Kidney tubule cell (primary cell): Measurements from ENCODE around the gene ETS1.
A peak's percentile ranks its signal among the peaks of the same experiment; 100 is the strongest.

Experiments
- DNase-seq: peaks from one replicate; pipeline ENCODE4 v3.0.0-alpha.2; 2018; ENCODE audit warnings: low spot score

The ETS1 gene

GRCh38 chr11:128519338-128519737 is 68.0 kb downstream of the ETS1 start:
- peak; percentile 70 for DNase-seq

- no peak for DNase-seq
Measured at GRCh38 chr11:128518493-128519207, 68.7 kb downstream of the ETS1 start.

GRCh38 chr11:128517451-128518230 is 69.7 kb downstream of the ETS1 start:
- no peak for DNase-seq

GRCh38 chr11:128516886-128517285 is 70.5 kb downstream of the ETS1 start:
- no peak for DNase-seq

- DNase-seq = no peak
Measured at GRCh38 chr11:128515826-128516778, 71.3 kb downstream of the ETS1 start.

- no peak for DNase-seq
Measured at GRCh38 chr11:128515086-128515485, 72.3 kb downstream of the ETS1 start.

GRCh38 chr11:128513915-128514681 is 73.3 kb downstream of the ETS1 start:
- no peak for DNase-seq

- DNase-seq = no peak
Measured at GRCh38 chr11:128512474-128512996, 74.8 kb downstream of the ETS1 start.

- no peak for DNase-seq
Measured at GRCh38 chr11:128511712-128512111, 75.6 kb downstream of the ETS1 start.

GRCh38 chr11:128509621-128510389 is 77.6 kb downstream of the ETS1 start:
- no peak for DNase-seq

GRCh38 chr11:128508770-128509510 is 78.4 kb downstream of the ETS1 start:
- DNase-seq = no peak

- DNase-seq = no peak
Measured at GRCh38 chr11:128507936-128508335, 79.4 kb downstream of the ETS1 start.

GRCh38 chr11:128506999-128507611 is 80.3 kb downstream of the ETS1 start:
- peak; percentile 93 for DNase-seq

- no peak for DNase-seq
Measured at GRCh38 chr11:128506356-128506755, 81.0 kb downstream of the ETS1 start.

GRCh38 chr11:128505449-128506065 is 81.8 kb downstream of the ETS1 start:
- DNase-seq = no peak

GRCh38 chr11:128504486-128504885 is 82.9 kb downstream of the ETS1 start:
- no peak for DNase-seq

- peak; percentile 84 for DNase-seq
Measured at GRCh38 chr11:128503245-128503991, 83.9 kb downstream of the ETS1 start.

- DNase-seq = peak; percentile 82
Measured at GRCh38 chr11:128502726-128503125, 84.6 kb downstream of the ETS1 start.
